HFF-Myc (cell line): ENCODE measurements around the gene GATAD2B.

ENCODE experiments used
- DNase-seq: peaks from one replicate; pipeline ENCODE4 v3.0.0-alpha.2; 2011; ENCODE audit warnings: low read depth; ENCODE audit errors: extremely low read depth
- H3K4me3 ChIP-seq: replicated peaks from 2 replicates; pipeline ENCODE4 v1.5.1; 2011; ENCODE audit warnings: low read depth, mild to moderate bottlenecking, control low read depth, low read length
- TF ChIP-seq, protein P1 (sequence below): IDR thresholded peaks from 2 replicates; pipeline ENCODE4 v1.5.1; 2012; ENCODE audit warnings: mild to moderate bottlenecking, low read depth, low read length, control low read depth; ENCODE audit errors: missing control alignments

GATAD2B gene

DNA sequence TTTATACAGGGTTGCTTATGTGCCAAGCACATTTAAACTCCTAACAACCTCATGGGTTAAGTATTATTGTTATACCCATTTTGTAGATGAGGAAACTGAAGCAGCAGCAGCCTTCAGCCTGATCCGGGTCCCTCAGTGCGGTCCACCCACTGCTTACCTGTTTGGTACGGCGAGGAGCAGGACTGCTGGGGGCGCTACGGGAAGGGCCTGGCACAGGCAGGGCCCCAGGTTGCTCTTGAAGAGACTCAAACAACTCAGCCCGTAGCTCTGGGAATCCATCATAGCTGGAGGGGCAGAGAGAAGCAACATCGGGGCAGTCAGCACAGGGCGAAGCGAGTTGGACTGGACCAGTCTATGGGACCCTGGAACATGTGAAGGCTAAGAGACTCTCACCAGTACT, 14.6 kb upstream of the GATAD2B start:
- TF ChIP-seq, protein P1, sequence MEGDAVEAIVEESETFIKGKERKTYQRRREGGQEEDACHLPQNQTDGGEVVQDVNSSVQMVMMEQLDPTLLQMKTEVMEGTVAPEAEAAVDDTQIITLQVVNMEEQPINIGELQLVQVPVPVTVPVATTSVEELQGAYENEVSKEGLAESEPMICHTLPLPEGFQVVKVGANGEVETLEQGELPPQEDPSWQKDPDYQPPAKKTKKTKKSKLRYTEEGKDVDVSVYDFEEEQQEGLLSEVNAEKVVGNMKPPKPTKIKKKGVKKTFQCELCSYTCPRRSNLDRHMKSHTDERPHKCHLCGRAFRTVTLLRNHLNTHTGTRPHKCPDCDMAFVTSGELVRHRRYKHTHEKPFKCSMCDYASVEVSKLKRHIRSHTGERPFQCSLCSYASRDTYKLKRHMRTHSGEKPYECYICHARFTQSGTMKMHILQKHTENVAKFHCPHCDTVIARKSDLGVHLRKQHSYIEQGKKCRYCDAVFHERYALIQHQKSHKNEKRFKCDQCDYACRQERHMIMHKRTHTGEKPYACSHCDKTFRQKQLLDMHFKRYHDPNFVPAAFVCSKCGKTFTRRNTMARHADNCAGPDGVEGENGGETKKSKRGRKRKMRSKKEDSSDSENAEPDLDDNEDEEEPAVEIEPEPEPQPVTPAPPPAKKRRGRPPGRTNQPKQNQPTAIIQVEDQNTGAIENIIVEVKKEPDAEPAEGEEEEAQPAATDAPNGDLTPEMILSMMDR, result no peak
- no peak overlapping the region for H3K4me3 ChIP-seq
- no peak for DNase-seq

DNA sequence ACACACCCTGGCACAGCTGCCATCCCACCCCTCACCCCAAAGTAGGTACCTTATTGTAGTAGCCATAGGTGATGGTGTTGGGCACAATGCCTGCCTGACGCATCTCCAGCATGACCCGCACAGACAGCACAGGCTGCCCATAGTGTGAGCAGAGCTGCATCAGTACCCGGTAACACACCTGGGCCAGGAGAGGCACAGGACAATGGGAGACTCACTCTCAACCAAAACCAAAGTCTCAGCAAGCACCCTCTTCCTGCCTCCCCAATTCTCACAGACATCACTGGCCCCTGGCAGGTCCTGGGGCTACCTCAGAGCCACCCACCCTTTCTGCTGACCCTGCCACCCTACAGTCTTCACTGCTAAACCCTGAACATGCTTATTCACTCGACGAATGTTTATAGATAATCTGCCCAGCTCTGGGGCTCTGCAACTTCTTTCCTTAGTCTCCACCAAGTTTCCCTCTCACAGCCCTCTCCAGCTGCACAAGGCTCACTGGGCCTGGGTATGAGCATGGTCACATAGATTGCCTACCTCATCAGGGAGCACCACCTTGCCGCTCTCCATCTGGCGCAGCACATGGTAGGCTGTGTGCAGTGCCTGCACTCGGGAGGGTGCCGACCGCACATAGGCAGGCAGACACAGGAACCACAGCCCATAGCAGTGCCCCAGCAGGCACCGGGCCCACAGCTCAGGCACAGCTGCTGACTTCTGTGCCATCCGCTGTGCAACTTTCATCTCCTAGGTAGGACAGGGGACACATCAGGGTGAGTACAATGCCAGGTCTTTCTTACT, 13.4 kb upstream of the GATAD2B start:
- TF ChIP-seq, protein P1, result no peak
- DNase-seq, result no peak
- H3K4me3 ChIP-seq, result no peak overlapping the region

DNA sequence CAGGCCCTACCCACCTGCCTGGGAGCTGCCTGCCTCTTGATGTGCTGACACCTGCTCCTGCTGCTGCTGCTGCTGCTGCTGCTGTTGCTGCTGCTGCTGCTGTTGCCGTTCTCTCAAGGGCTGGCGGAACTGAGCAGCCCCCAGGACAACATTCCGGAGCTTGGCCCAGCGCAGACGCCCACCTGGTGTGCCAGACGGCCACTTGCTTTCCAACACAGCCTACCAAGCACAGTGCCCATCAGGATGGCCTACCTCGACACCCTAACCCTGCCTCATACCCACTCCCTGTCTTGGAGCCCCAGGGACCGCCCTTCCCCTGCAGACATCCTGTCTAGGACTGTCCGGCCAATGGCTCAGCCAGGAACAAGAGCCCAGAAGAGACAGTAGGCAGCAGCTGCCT, 12.0 kb upstream of the GATAD2B start:
- no peak overlapping the region for H3K4me3 ChIP-seq
- TF ChIP-seq, protein P1, result no peak
- no peak for DNase-seq

- TF ChIP-seq, protein P1, result no peak
- DNase-seq, result no peak
- no peak overlapping the region for H3K4me3 ChIP-seq
Measured at GRCh38 chr1:153933955-153934354, 11.2 kb upstream of the GATAD2B start.

GRCh38 chr1:153933430-153933829, 10.7 kb upstream of the GATAD2B start:
- TF ChIP-seq, protein P1, result no peak
- H3K4me3 ChIP-seq, result no peak overlapping the region
- DNase-seq, result no peak

GRCh38 chr1:153932156-153933131, 9.7 kb upstream of the GATAD2B start:
- H3K4me3 ChIP-seq, result no peak overlapping the region
- DNase-seq, result no peak
- TF ChIP-seq, protein P1, result no peak
